Gastrocnemius medialis (tissue), 4 donors: ENCODE data around the gene AUNIP. TPM values are rescaled to one million over a fixed set of nuclear protein-coding genes. Genes with fewer than 3 reads are reported as not detected.

Source experiments
- ATAC-seq, 2 donors: fragments of 150-250 bp; one replicate each; pipeline ENCODE4 v1.9.1; 2016
- DNase-seq, 2 donors: peaks; one replicate each; pipeline ENCODE4 v3.0.0-alpha.2; 2019
- H3K27ac ChIP-seq, 4 donors: fragments of 200-600 bp; sonication (generic); 1 replicate in 1 of 4; 2 replicates in 3 of 4; pipeline ENCODE4 v1.5.1; 2016 to 2018; ENCODE audit warnings: mild to moderate bottlenecking in 2 of 4, moderate library complexity in 1 of 4
- H3K27me3 ChIP-seq, 3 donors: fragments of 200-600 bp; sonication (generic) in 2 of 3; 1 replicate in 1 of 3; 2 replicates in 2 of 3; pipeline versions ENCODE4 v1.5.1 to v1.6.0; 2016 to 2019; ENCODE audit warnings: mild to moderate bottlenecking in 1 of 3, moderate library complexity in 1 of 3
- H3K36me3 ChIP-seq, 2 donors: fragments of 200-600 bp; sonication (generic) in 1 of 2; one replicate each; pipeline ENCODE4 v1.5.1; 2017 to 2018
- H3K4me1 ChIP-seq, 2 donors: fragments of 200-600 bp; sonication (generic) in 1 of 2; one replicate each; pipeline ENCODE4 v1.5.1; 2016 to 2017; ENCODE audit warnings: mild to moderate bottlenecking in 2 of 2
- H3K4me3 ChIP-seq, 4 donors: fragments of 200-600 bp; sonication (generic) in 3 of 4; 1 replicate in 1 of 4; 2 replicates in 3 of 4; pipeline ENCODE4 v1.5.1; 2016 to 2019; ENCODE audit warnings: mild to moderate bottlenecking in 2 of 4
- H3K9me3 ChIP-seq, 3 donors: fragments of 200-600 bp; sonication (generic) in 2 of 3; 1 replicate in 1 of 3; 2 replicates in 2 of 3; pipeline ENCODE4 v1.5.1; 2016 to 2019
- POLR2A ChIP-seq, 2 donors: fragments of 450-650 bp; IDR thresholded peaks; one replicate each; pipeline ENCODE4 v1.6.1; 2017; ENCODE audit warnings: antibody characterized with exemption in 2 of 2, mild to moderate bottlenecking in 2 of 2, moderate library complexity in 2 of 2
- in situ Hi-C, 4 donors: fragments of 200-750 bp; cut with MboI; loops; one replicate each; pipeline versions ENCODE4 v1.15.0 to v1.8.0; 2017; ENCODE audit warnings: low sequenced_read_pairs in 4 of 4
- intact Hi-C: fragments of 100-400 bp; cut with DNase I; formaldehyde crosslinking; loops from one replicate; pipeline ENCODE4 v1.15.1; 2023; ENCODE audit warnings: low total_unique reads
- total RNA-seq, 4 donors: library from RNA; depleted of rRNA; stranded (reverse); fragments of >200 nt; gene quantifications; one replicate each; pipeline versions ENCODE4 v1.1.0 to v1.2.3, GENCODE V29; 2016
- TF ChIP-seq, protein P1 (sequence below), 5 experiments: fragments of 450-650 bp in 3 of 5; fragments of 200-600 bp in 2 of 5; sonication (generic) in 2 of 5; IDR thresholded peaks in 4 of 5; conservative IDR thresholded peaks in 1 of 5; 1 replicate in 4 of 5; 2 replicates in 1 of 5; pipeline ENCODE4 v1.5.1; 2016 to 2019; ENCODE audit warnings: antibody characterized with exemption in 5 of 5, mild to moderate bottlenecking in 3 of 5, moderate library complexity in 3 of 5

AUNIP gene
- total RNA-seq, 4 donors from 2014 or later = not detected

DNA sequence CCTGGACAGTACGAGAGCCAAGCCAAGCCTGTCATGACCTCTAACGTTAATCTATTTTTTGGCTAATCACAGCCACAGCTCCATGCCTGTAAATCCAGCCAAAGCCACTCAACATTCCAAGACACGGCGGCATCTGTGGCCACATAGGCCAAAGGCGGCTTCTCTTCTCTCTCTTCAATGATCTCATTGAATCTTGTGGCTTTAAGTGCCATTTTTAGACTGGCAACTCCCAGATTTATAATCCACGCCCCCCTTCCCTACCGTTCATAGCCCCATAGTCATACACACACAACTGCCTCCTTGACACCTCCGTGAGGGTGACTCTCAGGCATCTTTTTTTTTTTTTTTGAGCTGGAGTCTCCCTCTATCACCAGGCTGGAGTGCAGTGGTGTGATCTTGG, 64.9 kb downstream of the AUNIP start:
- intact Hi-C loops = no loop called here

DNA sequence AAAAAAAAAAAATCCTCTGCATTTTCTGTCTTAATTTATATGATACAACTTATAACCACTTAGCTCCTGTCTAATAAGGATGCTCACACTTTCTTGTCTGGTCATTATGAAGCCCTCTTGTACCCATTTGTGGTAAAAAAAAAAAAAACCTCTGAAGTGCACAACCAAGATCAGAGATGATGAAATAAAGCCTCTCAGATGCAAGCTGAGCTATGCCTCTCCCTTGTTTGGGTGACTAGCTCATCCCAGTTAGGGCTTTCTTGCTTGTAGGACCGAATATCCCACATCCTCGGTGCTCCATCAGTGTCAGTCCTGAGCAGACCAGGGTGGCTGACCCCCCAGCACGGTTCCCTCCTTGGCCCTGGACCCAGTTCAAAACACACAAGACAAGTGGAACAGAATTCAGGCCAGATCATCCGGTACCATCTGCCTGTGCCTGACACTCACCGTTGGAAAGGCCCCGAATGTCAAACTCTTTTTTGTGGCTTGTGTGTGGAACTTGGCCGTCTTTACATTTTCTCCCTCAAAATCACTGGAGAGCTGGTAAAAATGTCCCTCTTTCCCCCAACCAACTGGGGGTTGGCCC, 65.6 kb downstream of the AUNIP start:
- intact Hi-C loops = no loop called here
- no peaks in the 10 kb centered on the region for H3K9me3 ChIP-seq
- peaks cover 39 to 40% of the 10 kb centered on the region in 2 donors for H3K4me1 ChIP-seq
- DNase-seq (no peak), ATAC-seq (no peak)
- in situ Hi-C loops = no loop called here
- no peaks in the 10 kb centered on the region for H3K36me3 ChIP-seq
- H3K27ac ChIP-seq = peak overlapping the region; percentile 44 to 91 (median 75)
- no peak overlapping the region for H3K4me3 ChIP-seq
- H3K27me3 ChIP-seq = no peaks in the 10 kb centered on the region
- TF ChIP-seq, protein P1, sequence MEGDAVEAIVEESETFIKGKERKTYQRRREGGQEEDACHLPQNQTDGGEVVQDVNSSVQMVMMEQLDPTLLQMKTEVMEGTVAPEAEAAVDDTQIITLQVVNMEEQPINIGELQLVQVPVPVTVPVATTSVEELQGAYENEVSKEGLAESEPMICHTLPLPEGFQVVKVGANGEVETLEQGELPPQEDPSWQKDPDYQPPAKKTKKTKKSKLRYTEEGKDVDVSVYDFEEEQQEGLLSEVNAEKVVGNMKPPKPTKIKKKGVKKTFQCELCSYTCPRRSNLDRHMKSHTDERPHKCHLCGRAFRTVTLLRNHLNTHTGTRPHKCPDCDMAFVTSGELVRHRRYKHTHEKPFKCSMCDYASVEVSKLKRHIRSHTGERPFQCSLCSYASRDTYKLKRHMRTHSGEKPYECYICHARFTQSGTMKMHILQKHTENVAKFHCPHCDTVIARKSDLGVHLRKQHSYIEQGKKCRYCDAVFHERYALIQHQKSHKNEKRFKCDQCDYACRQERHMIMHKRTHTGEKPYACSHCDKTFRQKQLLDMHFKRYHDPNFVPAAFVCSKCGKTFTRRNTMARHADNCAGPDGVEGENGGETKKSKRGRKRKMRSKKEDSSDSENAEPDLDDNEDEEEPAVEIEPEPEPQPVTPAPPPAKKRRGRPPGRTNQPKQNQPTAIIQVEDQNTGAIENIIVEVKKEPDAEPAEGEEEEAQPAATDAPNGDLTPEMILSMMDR (IDR thresholded peaks at IDR 0.05 in 4 of 5, conservative IDR thresholded peaks at IDR 0.05 in 1 of 5) = no peak
- TF ChIP-seq POLR2A (IDR thresholded peaks at IDR 0.05) = no peak

More for the DNA sequence above, 64.9 kb downstream of the AUNIP start:
- Histone ChIP-seq H3K9me3 (no peaks in the 10 kb centered on the region), H3K27ac (peak overlapping the region; percentile 44 to 91 (median 75)), H3K4me3 (no peak overlapping the region), H3K4me1 (peaks cover 40 to 43% of the 10 kb centered on the region in 2 donors), H3K36me3 (no peaks in the 10 kb centered on the region), H3K27me3 (no peaks in the 10 kb centered on the region)
- DNase-seq = no peak
- no peak for ATAC-seq
- in situ Hi-C loops = no loop called here
- TF ChIP-seq POLR2A (IDR thresholded peaks at IDR 0.05) = no peak
- TF ChIP-seq, protein P1 (IDR thresholded peaks at IDR 0.05 in 4 of 5, conservative IDR thresholded peaks at IDR 0.05 in 1 of 5) = no peak

DNA sequence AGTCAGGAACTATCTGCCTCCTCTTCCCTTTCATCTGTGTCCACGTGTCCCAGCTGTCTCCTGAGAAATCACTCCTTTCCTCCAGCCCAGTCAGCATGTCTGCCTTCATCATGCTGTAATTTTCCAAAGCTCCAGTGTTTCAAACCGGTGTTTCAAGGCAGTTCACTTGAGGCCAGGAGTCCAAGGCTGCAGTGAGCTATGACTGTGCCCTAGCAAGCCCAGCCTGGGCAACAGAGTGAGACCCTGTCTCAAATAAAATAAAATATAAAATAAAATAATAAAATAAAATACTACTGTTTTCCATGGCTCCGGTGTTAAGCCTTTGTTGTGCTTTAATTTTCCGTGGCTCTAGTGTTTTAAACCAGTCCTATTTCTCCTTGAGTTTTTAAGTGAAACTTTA, 67.1 kb downstream of the AUNIP start:
- Histone ChIP-seq H3K36me3 (no peaks in the 10 kb centered on the region), H3K9me3 (no peaks in the 10 kb centered on the region), H3K27me3 (no peaks in the 10 kb centered on the region), H3K4me3 (no peak overlapping the region), H3K4me1 (peaks cover 41 to 43% of the 10 kb centered on the region in 2 donors), H3K27ac (peak overlapping the region in 2 of 4 donors; percentile 5 to 18)
- TF ChIP-seq POLR2A (IDR thresholded peaks at IDR 0.05) = no peak
- TF ChIP-seq, protein P1 (IDR thresholded peaks at IDR 0.05 in 4 of 5, conservative IDR thresholded peaks at IDR 0.05 in 1 of 5) = no peak
- intact Hi-C loops (no loop called here), in situ Hi-C loops (no loop called here)
- ATAC-seq (no peak), DNase-seq (no peak)

DNA sequence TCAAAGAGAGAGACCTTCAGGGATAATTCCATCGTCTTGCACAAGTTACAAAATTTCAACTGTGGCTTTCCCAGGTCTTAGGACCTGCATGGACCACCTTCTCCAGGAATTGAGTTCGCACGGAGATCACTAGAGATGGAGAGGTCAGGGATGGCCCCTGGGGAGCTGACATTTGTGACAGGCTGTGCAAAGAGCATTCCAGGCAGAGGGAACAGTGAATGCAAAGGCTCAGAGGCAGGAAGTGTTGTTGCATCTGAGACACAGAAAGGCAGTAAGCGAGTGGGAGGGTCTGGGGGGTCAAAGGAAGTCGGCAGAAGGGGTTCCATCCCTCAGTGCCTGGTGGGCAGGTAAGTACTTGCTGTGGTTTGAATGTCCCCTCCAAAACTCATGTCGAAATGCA, 68.8 kb downstream of the AUNIP start:
- no peak for ATAC-seq
- Histone ChIP-seq H3K27ac (no peak overlapping the region), H3K4me1 (peaks cover 42 to 44% of the 10 kb centered on the region in 2 donors), H3K4me3 (no peak overlapping the region), H3K27me3 (no peaks in the 10 kb centered on the region), H3K9me3 (no peaks in the 10 kb centered on the region), H3K36me3 (no peaks in the 10 kb centered on the region)
- TF ChIP-seq POLR2A (IDR thresholded peaks at IDR 0.05) = no peak
- TF ChIP-seq, protein P1 (IDR thresholded peaks at IDR 0.05 in 4 of 5, conservative IDR thresholded peaks at IDR 0.05 in 1 of 5) = no peak
- in situ Hi-C loops (no loop called here), intact Hi-C loops (no loop called here)
- DNase-seq = no peak

GRCh38 chr1:25787760-25788166, 71.5 kb downstream of the AUNIP start:
- no peak for DNase-seq
- intact Hi-C loops (no loop called here), in situ Hi-C loops (no loop called here)

More at GRCh38 chr1:25787760-25788166, 71.5 kb downstream of the AUNIP start:
- no peaks in the 10 kb centered on the region for H3K36me3 ChIP-seq
- ATAC-seq = no peak
- TF ChIP-seq, protein P1 (IDR thresholded peaks at IDR 0.05 in 4 of 5, conservative IDR thresholded peaks at IDR 0.05 in 1 of 5) = no peak
- TF ChIP-seq POLR2A (IDR thresholded peaks at IDR 0.05) = no peak
- no peaks in the 10 kb centered on the region for H3K27me3 ChIP-seq
- no peak overlapping the region for H3K4me3 ChIP-seq
- peaks cover 38 to 46% of the 10 kb centered on the region in 2 donors for H3K4me1 ChIP-seq
- H3K27ac ChIP-seq = peak overlapping the region in 2 of 4 donors; percentile 65 to 74
- no peaks in the 10 kb centered on the region for H3K9me3 ChIP-seq
